DND-41 (cell line): Measurements from ENCODE around the gene ECM1.

ENCODE experiments used
- ATAC-seq: fragments of 200-7000 bp; cut with Tn5 transposase; 3 replicates; pipeline ENCODE4 v1.9.1; 2021; ENCODE audit warnings: low read depth; ENCODE audit not compliant: insufficient read depth
- DNase-seq: peaks from one replicate; pipeline ENCODE4 v3.0.0-alpha.2; 2020
- H2AFZ ChIP-seq: 2 replicates; pipeline ENCODE4 v1.6.0; 2012; ENCODE audit warnings: low read depth, low read length
- H3K27ac ChIP-seq: 2 replicates; pipeline ENCODE4 v1.5.1; 2012; ENCODE audit warnings: low read length, inconsistent platforms
- H3K27me3 ChIP-seq: fragments of 200-600 bp; sonication (generic); 2 replicates; pipeline ENCODE4 v1.6.0; 2012; ENCODE audit warnings: low read length, mild to moderate bottlenecking, inconsistent platforms; ENCODE audit not compliant: insufficient read depth, poor library complexity
- H3K36me3 ChIP-seq: 2 replicates; pipeline ENCODE4 v1.5.1; 2012; ENCODE audit warnings: low read length, inconsistent platforms; ENCODE audit not compliant: insufficient read depth
- H3K4me1 ChIP-seq: 2 replicates; pipeline ENCODE4 v1.5.1; 2012; ENCODE audit warnings: mild to moderate bottlenecking, low read length; ENCODE audit not compliant: insufficient read depth
- H3K4me2 ChIP-seq: 2 replicates; pipeline ENCODE4 v1.6.0; 2012; ENCODE audit warnings: mild to moderate bottlenecking, moderate library complexity, low read length, inconsistent platforms; ENCODE audit not compliant: insufficient read depth
- H3K4me3 ChIP-seq, 2 experiments: fragments of 200-600 bp in 1 of 2; shearing (Covaris generic) in 1 of 2; 2 replicates each; pipeline ENCODE4 v1.5.1; 2012 to 2016; ENCODE audit warnings: inconsistent platforms in 2 of 2, low read length in 2 of 2, mild to moderate bottlenecking in 2 of 2, low read depth in 1 of 2, moderate library complexity in 1 of 2
- H3K79me2 ChIP-seq: 2 replicates; pipeline ENCODE4 v1.6.0; 2012; ENCODE audit warnings: low read length, inconsistent platforms; ENCODE audit not compliant: insufficient read depth
- H3K9ac ChIP-seq: 2 replicates; pipeline ENCODE4 v1.6.0; 2012; ENCODE audit warnings: low read depth, mild to moderate bottlenecking, inconsistent platforms, low read length, moderate library complexity
- H3K9me3 ChIP-seq: 2 replicates; pipeline ENCODE4 v1.5.1; 2012; ENCODE audit warnings: low read length, moderate library complexity, mild to moderate bottlenecking, inconsistent platforms; ENCODE audit not compliant: insufficient read depth, severe bottlenecking
- H4K20me1 ChIP-seq: 2 replicates; pipeline ENCODE4 v1.6.0; 2012; ENCODE audit warnings: low read length; ENCODE audit not compliant: insufficient read depth
- EZH2 ChIP-seq: IDR thresholded peaks from 3 replicates; pipeline ENCODE4 v1.6.1; 2012; ENCODE audit warnings: borderline replicate concordance, low read depth, mild to moderate bottlenecking, moderate library complexity, low read length, inconsistent platforms; ENCODE audit not compliant: severe bottlenecking
- TF ChIP-seq, protein P1 (sequence below): IDR thresholded peaks from 2 replicates; pipeline ENCODE4 v1.5.1; 2012; ENCODE audit warnings: borderline replicate concordance, low read length, moderate library complexity, mild to moderate bottlenecking; ENCODE audit not compliant: poor library complexity, severe bottlenecking; ENCODE audit errors: extremely low read depth

The ECM1 gene

DNA sequence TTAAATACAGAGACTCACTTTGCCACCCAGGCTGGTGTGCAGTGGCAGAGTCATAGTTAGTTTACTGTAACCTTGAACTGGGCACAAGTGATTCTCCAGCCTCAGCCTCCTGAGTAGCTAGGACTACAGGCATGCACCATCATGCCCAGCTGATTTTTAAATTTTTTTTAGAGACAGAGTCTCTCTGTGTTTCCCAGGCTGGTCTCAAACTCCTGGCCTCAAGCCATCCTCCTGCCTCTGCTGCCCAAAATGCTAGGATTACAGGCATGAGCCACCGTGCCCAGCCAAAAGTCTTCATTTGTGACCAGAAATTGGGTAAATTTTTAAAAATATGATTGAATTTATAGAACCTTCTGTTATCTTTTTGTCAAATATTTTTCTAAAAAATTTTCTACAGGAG is 38.6 kb upstream of the ECM1 start:
- Histone ChIP-seq H2AFZ (no peak overlapping the region), H3K9me3 (no peaks in the 10 kb centered on the region), H4K20me1 (peaks cover 7% of the 10 kb centered on the region), H3K36me3 (peaks cover 70% of the 10 kb centered on the region), H3K27me3 (no peaks in the 10 kb centered on the region), H3K27ac (no peak overlapping the region), H3K4me3 (no peak overlapping the region), H3K9ac (no peak overlapping the region), H3K4me1 (no peaks in the 10 kb centered on the region), H3K4me2 (no peak overlapping the region), H3K79me2 (no peaks in the 10 kb centered on the region)
- ATAC-seq (no peak), DNase-seq (no peak)
- TF ChIP-seq, protein P1, sequence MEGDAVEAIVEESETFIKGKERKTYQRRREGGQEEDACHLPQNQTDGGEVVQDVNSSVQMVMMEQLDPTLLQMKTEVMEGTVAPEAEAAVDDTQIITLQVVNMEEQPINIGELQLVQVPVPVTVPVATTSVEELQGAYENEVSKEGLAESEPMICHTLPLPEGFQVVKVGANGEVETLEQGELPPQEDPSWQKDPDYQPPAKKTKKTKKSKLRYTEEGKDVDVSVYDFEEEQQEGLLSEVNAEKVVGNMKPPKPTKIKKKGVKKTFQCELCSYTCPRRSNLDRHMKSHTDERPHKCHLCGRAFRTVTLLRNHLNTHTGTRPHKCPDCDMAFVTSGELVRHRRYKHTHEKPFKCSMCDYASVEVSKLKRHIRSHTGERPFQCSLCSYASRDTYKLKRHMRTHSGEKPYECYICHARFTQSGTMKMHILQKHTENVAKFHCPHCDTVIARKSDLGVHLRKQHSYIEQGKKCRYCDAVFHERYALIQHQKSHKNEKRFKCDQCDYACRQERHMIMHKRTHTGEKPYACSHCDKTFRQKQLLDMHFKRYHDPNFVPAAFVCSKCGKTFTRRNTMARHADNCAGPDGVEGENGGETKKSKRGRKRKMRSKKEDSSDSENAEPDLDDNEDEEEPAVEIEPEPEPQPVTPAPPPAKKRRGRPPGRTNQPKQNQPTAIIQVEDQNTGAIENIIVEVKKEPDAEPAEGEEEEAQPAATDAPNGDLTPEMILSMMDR = no peak
- no peak for TF ChIP-seq EZH2

DNA sequence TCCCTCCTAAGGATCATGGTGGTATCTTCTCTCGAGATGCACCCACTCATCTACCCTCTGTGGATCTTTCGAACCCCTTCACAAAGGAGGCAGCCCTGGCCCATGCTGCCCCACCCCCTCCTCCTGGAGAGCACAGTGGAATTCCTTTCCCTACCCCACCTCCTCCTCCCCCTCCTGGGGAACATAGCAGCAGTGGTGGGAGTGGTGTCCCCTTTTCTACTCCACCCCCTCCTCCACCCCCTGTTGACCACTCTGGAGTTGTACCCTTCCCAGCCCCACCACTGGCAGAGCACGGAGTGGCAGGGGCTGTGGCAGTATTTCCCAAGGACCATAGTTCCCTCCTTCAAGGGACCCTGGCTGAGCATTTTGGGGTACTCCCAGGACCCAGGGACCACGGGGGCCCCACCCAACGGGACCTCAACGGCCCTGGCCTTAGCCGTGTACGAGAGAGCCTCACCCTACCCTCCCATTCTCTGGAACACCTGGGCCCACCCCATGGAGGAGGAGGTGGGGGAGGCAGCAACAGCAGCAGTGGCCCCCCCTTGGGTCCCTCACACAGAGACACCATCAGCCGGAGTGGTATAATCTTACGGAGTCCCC is 35.2 kb upstream of the ECM1 start:
- H3K36me3 ChIP-seq = peaks cover 42% of the 10 kb centered on the region
- H3K27me3 ChIP-seq = no peaks in the 10 kb centered on the region
- no peak overlapping the region for H2AFZ ChIP-seq
- no peak overlapping the region for H3K4me2 ChIP-seq
- peaks cover 12% of the 10 kb centered on the region; the same call in 1 of the 2 replicates for H4K20me1 ChIP-seq
- H3K4me3 ChIP-seq = no peak overlapping the region
- no peak overlapping the region for H3K27ac ChIP-seq
- no peaks in the 10 kb centered on the region for H3K4me1 ChIP-seq
- no peaks in the 10 kb centered on the region for H3K9me3 ChIP-seq
- DNase-seq (no peak), ATAC-seq (no peak; the same call in 2 of the 3 replicates)
- H3K9ac ChIP-seq = no peak overlapping the region
- no peaks in the 10 kb centered on the region for H3K79me2 ChIP-seq
- TF ChIP-seq EZH2 = no peak
- TF ChIP-seq, protein P1 = no peak

DNA sequence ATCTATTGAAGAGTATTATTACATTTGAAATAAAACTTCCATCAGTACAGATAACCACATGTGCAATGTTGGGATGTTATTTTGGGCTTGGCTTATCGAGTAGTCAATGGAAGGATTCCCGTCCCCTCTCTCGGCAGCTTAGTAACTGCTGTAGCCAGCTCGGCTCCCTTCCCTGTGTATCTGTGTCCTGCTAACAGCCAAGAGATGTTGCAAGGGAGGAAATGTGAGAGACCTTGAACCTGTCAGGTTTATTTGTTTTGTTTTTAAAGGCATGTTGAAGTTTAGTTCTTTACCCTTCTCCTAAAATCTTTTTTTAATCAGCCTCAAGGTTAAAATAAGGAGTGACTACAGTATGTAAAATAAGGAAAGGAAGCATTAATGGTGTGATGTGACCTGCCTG is 34.2 kb upstream of the ECM1 start:
- DNase-seq = no peak
- no peak overlapping the region for H3K9ac ChIP-seq
- H4K20me1 ChIP-seq = peaks cover 12% of the 10 kb centered on the region; the same call in 1 of the 2 replicates
- H2AFZ ChIP-seq = no peak overlapping the region
- ATAC-seq = no peak
- no peak overlapping the region for H3K27ac ChIP-seq
- no peaks in the 10 kb centered on the region for H3K9me3 ChIP-seq
- H3K36me3 ChIP-seq = peaks cover 38% of the 10 kb centered on the region
- H3K4me3 ChIP-seq = no peak overlapping the region
- H3K4me1 ChIP-seq = no peaks in the 10 kb centered on the region
- H3K79me2 ChIP-seq = no peaks in the 10 kb centered on the region
- no peak overlapping the region for H3K4me2 ChIP-seq
- TF ChIP-seq, protein P1 = no peak
- no peak for TF ChIP-seq EZH2
- H3K27me3 ChIP-seq = no peaks in the 10 kb centered on the region

DNA sequence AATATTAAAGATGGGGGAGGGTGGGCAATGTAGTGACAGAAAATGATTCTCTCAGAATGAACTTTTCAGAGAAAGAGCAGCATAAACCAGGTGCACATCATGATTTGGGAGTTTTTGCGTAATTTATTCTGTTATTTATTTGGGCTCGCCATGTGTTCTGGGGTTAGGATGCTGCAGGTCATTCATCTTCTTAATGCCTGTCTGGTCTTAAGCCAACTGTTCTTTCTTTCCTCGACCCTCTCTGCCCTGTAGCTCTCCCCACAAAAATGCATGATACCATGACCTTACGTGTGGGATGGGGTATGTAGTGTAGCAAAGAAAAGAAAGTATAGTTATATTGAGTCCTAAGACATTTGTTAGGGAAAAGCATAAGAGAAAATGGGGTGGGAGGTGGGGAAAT is 33.0 kb upstream of the ECM1 start:
- ATAC-seq = no peak
- Histone ChIP-seq H3K4me3 (no peak overlapping the region), H3K4me2 (no peak overlapping the region), H3K4me1 (no peaks in the 10 kb centered on the region), H3K36me3 (peaks cover 34% of the 10 kb centered on the region), H3K79me2 (no peaks in the 10 kb centered on the region), H3K27me3 (no peaks in the 10 kb centered on the region), H4K20me1 (peaks cover 12% of the 10 kb centered on the region; the same call in 1 of the 2 replicates), H2AFZ (no peak overlapping the region), H3K27ac (no peak overlapping the region), H3K9ac (no peak overlapping the region), H3K9me3 (no peaks in the 10 kb centered on the region)
- TF ChIP-seq EZH2 = no peak
- TF ChIP-seq, protein P1 = no peak
- DNase-seq = no peak
